ENCODE data around the gene CDH13. TPM values are rescaled to one million over a fixed set of nuclear protein-coding genes. Genes with fewer than 3 reads are reported as not detected.

CDH13 gene
- total and polyA plus RNA-seq, 2 of the 8 experiments (the other 6 are each of a cell fraction or from before 2014, with no cell fraction given) = 2.3 to 2.4 TPM

DNA sequence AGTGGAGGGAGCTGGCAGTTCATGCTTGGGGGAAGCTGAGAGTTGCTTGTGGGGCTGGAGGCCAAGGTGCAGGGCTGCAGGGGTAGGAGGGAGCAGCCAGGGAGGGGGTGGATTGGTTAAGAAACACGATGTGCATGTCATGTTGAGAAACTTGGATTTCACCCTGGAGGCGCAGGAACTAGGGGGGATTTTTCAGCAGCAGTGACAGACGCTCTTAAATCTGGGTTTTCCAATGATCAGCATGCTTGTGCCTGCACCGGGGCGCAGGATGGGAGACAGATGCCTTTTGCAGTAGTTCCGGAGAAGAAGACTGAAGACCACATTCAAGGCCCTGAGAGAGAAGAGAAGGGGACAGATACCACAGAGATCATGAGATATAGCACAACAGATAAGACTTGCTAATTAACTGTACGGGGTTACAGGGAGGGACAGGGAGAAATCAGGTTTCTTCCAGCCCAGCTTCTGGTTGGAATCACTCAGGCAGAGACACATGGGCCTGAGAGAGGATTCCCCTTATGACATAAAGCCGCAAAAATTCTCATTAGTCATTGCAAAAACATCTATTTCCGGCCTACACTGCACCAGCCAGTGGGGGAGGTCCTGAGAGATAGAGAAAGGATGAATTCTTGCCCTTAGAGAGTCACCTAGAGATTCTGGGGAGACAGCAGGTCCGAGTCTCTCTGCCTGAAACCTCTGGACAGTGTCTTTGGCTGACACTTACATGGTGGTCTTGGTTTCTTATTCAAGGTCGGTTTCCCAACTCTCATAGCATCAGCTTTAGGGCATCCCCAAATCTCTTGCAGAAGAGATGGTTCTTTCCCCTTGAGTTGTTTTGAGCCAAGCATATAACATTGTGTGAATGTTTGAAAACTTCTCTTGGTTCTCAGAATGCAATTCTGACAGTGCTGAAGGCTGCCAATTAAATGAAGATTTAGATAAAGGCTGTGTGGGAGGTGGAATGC lies 27.1 kb downstream of the CDH13 start:
- WGBS, 2 experiments (ENCODE audit: extremely low coverage in 1 of 2, insufficient coverage in 1 of 2, insufficient read length in 1 of 2, insufficient replicate concordance in 2 of 2, low coverage in 1 of 2, low lambda C conversion rate in 2 of 2, missing lambda C conversion rate in 1 of 2) = 88% methylated on average over 11 of the region's 11 CpGs; no CpG with 5 or more reads in 1 of the 2 experiments
- Histone ChIP-seq H3K18ac (ENCODE audit: extremely low read depth, low read length) (no peak overlapping the region), H2AK5ac (ENCODE audit: low read depth, low read length) (no peak overlapping the region), H2BK15ac (ENCODE audit: low read length) (no peak overlapping the region), H3K23ac (ENCODE audit: insufficient read length) (no peak overlapping the region), H3K36me3 (ENCODE audit: control insufficient read depth in 2 of 4, insufficient read depth in 4 of 4, low read length in 3 of 4) (no peaks in the 10 kb centered on the region), H3K79me2 (ENCODE audit: control insufficient read depth in 1 of 2, insufficient read depth in 2 of 2, low read length in 2 of 2) (no peaks in the 10 kb centered on the region), H3K9ac (replicated peaks in 1 of 4; ENCODE audit: extremely low read depth in 1 of 4, low read depth in 3 of 4, low read length in 3 of 4) (no peak overlapping the region), H2BK5ac (ENCODE audit: low read depth, low read length) (no peak overlapping the region), H2AFZ (ENCODE audit: low read length) (no peak overlapping the region), H3K9me3 (ENCODE audit: insufficient read depth in 2 of 2, low read depth in 1 of 2, low read length in 1 of 2) (no peaks in the 10 kb centered on the region), H4K8ac (ENCODE audit: extremely low read depth, insufficient read depth, low read length) (no peak overlapping the region), H4K91ac (replicated peaks; ENCODE audit: insufficient read length, low read length) (no peak overlapping the region), H3K79me1 (ENCODE audit: low read depth, low read length) (no peaks in the 10 kb centered on the region; the same call in 1 of the 2 replicates), H2BK20ac (ENCODE audit: low read length) (no peak overlapping the region), H3K4me3 (ENCODE audit: extremely low read depth in 1 of 4, insufficient read depth in 2 of 4, low read depth in 3 of 4, low read length in 4 of 4) (no peak overlapping the region), H3K27me3 (replicated peaks in 1 of 4; ENCODE audit: control insufficient read depth in 3 of 4, extremely low read depth in 1 of 4, insufficient read depth in 3 of 4, low read length in 3 of 4) (no peaks in the 10 kb centered on the region), H4K20me1 (replicated peaks in 1 of 2; ENCODE audit: control insufficient read depth in 1 of 2, insufficient read depth in 2 of 2, low read length in 2 of 2) (no peaks in the 10 kb centered on the region), H3K27ac (ENCODE audit: low read depth, low read length) (no peak overlapping the region), H3K56ac (replicated peaks; ENCODE audit: insufficient read length, low read depth, low read length) (no peak overlapping the region), H3K4ac (replicated peaks; ENCODE audit: insufficient read length, low read depth, low read length) (no peak overlapping the region), H3K23me2 (ENCODE audit: low read depth, low read length) (no peaks in the 10 kb centered on the region; the same call in 1 of the 2 replicates), H2BK12ac (ENCODE audit: low read depth, low read length) (no peak overlapping the region), H3K14ac (ENCODE audit: insufficient read length) (no peak overlapping the region), H2BK120ac (replicated peaks; ENCODE audit: low read depth, low read length) (no peak overlapping the region), H4K5ac (ENCODE audit: insufficient read length, low read depth, low read length) (no peak overlapping the region), H3K4me1 (replicated peaks in 1 of 4; ENCODE audit: control insufficient read depth in 3 of 4, insufficient read depth in 4 of 4, low read length in 3 of 4) (no peaks in the 10 kb centered on the region; a peak in 1 of 7 replicates), H3K4me2 (ENCODE audit: insufficient read depth in 1 of 2, low read depth in 2 of 2, low read length in 2 of 2) (no peak overlapping the region)
- FAIRE-seq (no peak), DNase-seq (ENCODE audit: low read depth in 1 of 2, low spot score in 2 of 2) (no peak)
- POLR2A ChIA-PET (ENCODE audit: partially characterized antibody) = interaction anchor here (0.6 kb wide), 1 partner anchor 55 kb away, joined by 3 read pairs; no protein-coding TSS in a partner anchor
- CTCF ChIA-PET (ENCODE audit: partially characterized antibody) = interaction anchor here (0.7 to 5.9 kb wide), 6 partner anchors 10 to 796 kb away, joined by 3 to 37 read pairs (median 4); no protein-coding TSS in a partner anchor
- no peak for TF ChIP-seq MAFK (IDR thresholded peaks at IDR 0.05; ENCODE audit: low read depth, low read length)
- TF ChIP-seq POU5F1 (IDR thresholded peaks at IDR 0.05; ENCODE audit: low read depth, low read length) = no peak
- no peak for TF ChIP-seq ZNF274 (IDR thresholded peaks at IDR 0.05; ENCODE audit: borderline replicate concordance, extremely low read depth, low read length)
- no peak for TF ChIP-seq TAF1 (IDR thresholded peaks at IDR 0.05; ENCODE audit: low read depth, low read length)
- TF ChIP-seq TBP (IDR thresholded peaks at IDR 0.05; ENCODE audit: low read depth, low read length) = no peak
- TF ChIP-seq, protein P1, sequence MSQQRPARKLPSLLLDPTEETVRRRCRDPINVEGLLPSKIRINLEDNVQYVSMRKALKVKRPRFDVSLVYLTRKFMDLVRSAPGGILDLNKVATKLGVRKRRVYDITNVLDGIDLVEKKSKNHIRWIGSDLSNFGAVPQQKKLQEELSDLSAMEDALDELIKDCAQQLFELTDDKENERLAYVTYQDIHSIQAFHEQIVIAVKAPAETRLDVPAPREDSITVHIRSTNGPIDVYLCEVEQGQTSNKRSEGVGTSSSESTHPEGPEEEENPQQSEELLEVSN (IDR thresholded peaks at IDR 0.05) = no peak
- no peak for TF ChIP-seq FOSL1 (IDR thresholded peaks at IDR 0.05; ENCODE audit: insufficient read depth, low read depth, low read length)
- TF ChIP-seq SUZ12 (IDR thresholded peaks at IDR 0.05; ENCODE audit: low read length) = no peak
- no peak for TF ChIP-seq CREB1 (IDR thresholded peaks at IDR 0.05)
- no peak for TF ChIP-seq CHD1 (IDR thresholded peaks at IDR 0.05; ENCODE audit: low read depth, low read length)
- TF ChIP-seq SP2 (IDR thresholded peaks at IDR 0.05; ENCODE audit: low read length) = no peak
- TF ChIP-seq POLR2AphosphoS5 (IDR thresholded peaks at IDR 0.05; ENCODE audit: low read depth, low read length) = no peak
- no peak for TF ChIP-seq ASH2L (IDR thresholded peaks at IDR 0.05; ENCODE audit: low read length)
